Smooth muscle cell (in vitro differentiated cells): ENCODE results near the gene RAET1L. TPM values are rescaled to one million over a fixed set of nuclear protein-coding genes. Genes with fewer than 3 reads are reported as not detected.

Experiments
- DNase-seq: peaks from one replicate; lab custom pipeline; 2025; ENCODE audit not compliant: unreplicated experiment; lab: John Stamatoyannopoulos, UW
- H2AFZ ChIP-seq: fragments of 200-600 bp; sonication (generic); 2 replicates; pipeline ENCODE4 v1.6.0; 2016; ENCODE audit warnings: antibody characterized with exemption, low read depth, mild to moderate bottlenecking
- H3F3A ChIP-seq: fragments of 200-600 bp; sonication (generic); 2 replicates; pipeline ENCODE4 v1.6.0; 2017; ENCODE audit warnings: antibody characterized with exemption, low read depth
- H3K27ac ChIP-seq: fragments of 200-600 bp; sonication (generic); 2 replicates; pipeline ENCODE4 v1.5.1; 2016; ENCODE audit warnings: low read depth, mild to moderate bottlenecking
- H3K27me3 ChIP-seq: fragments of 200-600 bp; sonication (generic); 2 replicates; pipeline ENCODE4 v1.6.1; 2016; ENCODE audit warnings: low read depth, mild to moderate bottlenecking
- H3K36me3 ChIP-seq: fragments of 200-600 bp; sonication (generic); 2 replicates; pipeline ENCODE4 v1.5.1; 2016; ENCODE audit warnings: low read depth
- H3K4me1 ChIP-seq: fragments of 200-600 bp; sonication (generic); 2 replicates; pipeline ENCODE4 v1.5.1; 2016; ENCODE audit warnings: low read depth
- H3K4me2 ChIP-seq: fragments of 200-600 bp; sonication (generic); 2 replicates; pipeline ENCODE4 v1.6.0; 2016; ENCODE audit warnings: mild to moderate bottlenecking
- H3K4me3 ChIP-seq: fragments of 200-600 bp; sonication (generic); 2 replicates; pipeline ENCODE4 v1.5.1; 2016; ENCODE audit warnings: mild to moderate bottlenecking
- H3K79me2 ChIP-seq: fragments of 200-600 bp; sonication (generic); 2 replicates; pipeline ENCODE4 v1.6.0; 2016; ENCODE audit warnings: low read depth, mild to moderate bottlenecking
- H3K9ac ChIP-seq: fragments of 200-600 bp; sonication (generic); 2 replicates; pipeline ENCODE4 v1.6.0; 2016; ENCODE audit warnings: low read depth
- H3K9me3 ChIP-seq: fragments of 200-600 bp; sonication (generic); replicated peaks from 2 replicates; pipeline ENCODE4 v1.5.1; 2016; ENCODE audit warnings: low read depth
- H4K20me1 ChIP-seq: fragments of 200-600 bp; sonication (generic); 2 replicates; pipeline ENCODE4 v1.6.0; 2016; ENCODE audit warnings: low read depth
- CTCF ChIP-seq: fragments of 200-600 bp; sonication (generic); IDR thresholded peaks from 2 replicates; pipeline ENCODE4 v1.5.1; 2017; ENCODE audit warnings: borderline replicate concordance, mild to moderate bottlenecking, antibody characterized with exemption; ENCODE audit not compliant: insufficient read depth, poor library complexity, severe bottlenecking
- WGBS: methylation state at CpG from one replicate; pipeline ENCODE4 v1.1.7; 2016; ENCODE audit warnings: low lambda C conversion rate; 5-methylcytosine and 5-hydroxymethylcytosine counted together
- polyA plus RNA-seq: library from polyadenylated mRNA; unstranded; fragments of >200 nt; fragmentation: Nextera tagmentation; extraction: Ambion mirVana; gene quantifications from 2 replicates; pipeline ENCODE4 v1.2.1, GENCODE V29; 2016
- total RNA-seq: library from RNA; depleted of rRNA; stranded (reverse); fragments of >200 nt; gene quantifications from 2 replicates; pipeline ENCODE4 v1.2.3, GENCODE V29; 2014

RAET1L gene
- total and polyA plus RNA-seq, 2 experiments from 2014 or later, result 0.23 to 3.6 TPM

GRCh38 chr6:150048099-150048498 lies 22.8 kb upstream of the RAET1L start:
- H3K27me3 ChIP-seq, result peaks cover 60% of the 10 kb centered on the region
- H4K20me1 ChIP-seq, result no peaks in the 10 kb centered on the region
- H3K27ac ChIP-seq, result no peak overlapping the region
- H3F3A ChIP-seq, result no peaks in the 10 kb centered on the region
- H3K9ac ChIP-seq, result no peak overlapping the region
- WGBS, result 85% methylated on average over 4 of the region's 4 CpGs
- H3K4me3 ChIP-seq, result no peak overlapping the region
- no peak for TF ChIP-seq CTCF
- H2AFZ ChIP-seq, result no peak overlapping the region
- H3K36me3 ChIP-seq, result no peaks in the 10 kb centered on the region
- no peaks in the 10 kb centered on the region for H3K79me2 ChIP-seq
- no peaks in the 10 kb centered on the region for H3K9me3 ChIP-seq
- H3K4me1 ChIP-seq, result no peaks in the 10 kb centered on the region
- H3K4me2 ChIP-seq, result no peak overlapping the region
- no peak for DNase-seq

GRCh38 chr6:150046943-150047342 lies 21.6 kb upstream of the RAET1L start:
- no peak overlapping the region for H3K4me2 ChIP-seq
- H3K4me1 ChIP-seq, result no peaks in the 10 kb centered on the region
- H3K36me3 ChIP-seq, result no peaks in the 10 kb centered on the region
- no peak overlapping the region for H3K27ac ChIP-seq
- H3K27me3 ChIP-seq, result peaks cover 60% of the 10 kb centered on the region
- H3K4me3 ChIP-seq, result no peak overlapping the region
- WGBS, result 92% methylated on average over 1 of the region's 1 CpG
- H4K20me1 ChIP-seq, result no peaks in the 10 kb centered on the region
- no peaks in the 10 kb centered on the region for H3K79me2 ChIP-seq
- no peak overlapping the region for H2AFZ ChIP-seq
- no peaks in the 10 kb centered on the region for H3K9me3 ChIP-seq
- H3K9ac ChIP-seq, result no peak overlapping the region
- TF ChIP-seq CTCF, result no peak
- H3F3A ChIP-seq, result no peaks in the 10 kb centered on the region
- no peak for DNase-seq

- TF ChIP-seq CTCF, result no peak
- Histone ChIP-seq H2AFZ (no peak overlapping the region), H3K27ac (no peak overlapping the region), H4K20me1 (no peaks in the 10 kb centered on the region), H3K79me2 (no peaks in the 10 kb centered on the region), H3K4me1 (no peaks in the 10 kb centered on the region), H3K36me3 (no peaks in the 10 kb centered on the region), H3K27me3 (peaks cover 76% of the 10 kb centered on the region), H3K9ac (no peak overlapping the region), H3K4me2 (no peak overlapping the region), H3K9me3 (no peaks in the 10 kb centered on the region), H3K4me3 (no peak overlapping the region), H3F3A (no peaks in the 10 kb centered on the region)
- WGBS, result 87% methylated on average over 10 of the region's 10 CpGs
- DNase-seq, result no peak
Observed at GRCh38 chr6:150044621-150045145, 19.4 kb upstream of the RAET1L start.
